H1 (cell line): ENCODE measurements around the gene HDAC9.

ENCODE experiments used
- BCL11A ChIP-seq, 2 experiments: IDR thresholded peaks; one replicate each; pipeline ENCODE4 v1.6.1; 2011; ENCODE audit warnings: low read depth in 2 of 2, low read length in 2 of 2, mild to moderate bottlenecking in 2 of 2
- CEBPB ChIP-seq: IDR thresholded peaks from 2 replicates; pipeline ENCODE4 v1.6.1; 2012; ENCODE audit warnings: low read depth, low read length
- CHD2 ChIP-seq: IDR thresholded peaks from 2 replicates; pipeline ENCODE4 v1.6.1; 2012; ENCODE audit warnings: low read length, improper control_type of control experiment
- CTCF ChIP-seq, 3 experiments: IDR thresholded peaks; 1 replicate in 2 of 3; 2 replicates in 1 of 3; pipeline versions ENCODE4 v1.5.1 to v1.6.1; 2011; ENCODE audit warnings: low read length in 3 of 3, mild to moderate bottlenecking in 3 of 3, inconsistent platforms in 2 of 3, low read depth in 1 of 3, moderate library complexity in 1 of 3; ENCODE audit not compliant: insufficient read depth in 1 of 3; ENCODE audit errors: control extremely low read depth in 1 of 3
- EZH2 ChIP-seq: fragments of 200-600 bp; sonication (generic); IDR thresholded peaks from 2 replicates; pipeline ENCODE4 v1.7.1; 2012; ENCODE audit warnings: low read depth, mild to moderate bottlenecking, moderate library complexity, low read length, inconsistent platforms; ENCODE audit not compliant: severe bottlenecking
- GABPA ChIP-seq: IDR thresholded peaks from 2 replicates; pipeline ENCODE4 v1.6.1; 2011; ENCODE audit warnings: mild to moderate bottlenecking, low read length, moderate library complexity, borderline replicate concordance; ENCODE audit not compliant: insufficient read depth
- GTF2F1 ChIP-seq: IDR thresholded peaks from 2 replicates; pipeline ENCODE4 v1.6.1; 2012; ENCODE audit warnings: low read depth, low read length, improper control_type of control experiment, borderline replicate concordance
- POLR2A ChIP-seq, 2 experiments: IDR thresholded peaks; 1 replicate in 1 of 2; 2 replicates in 1 of 2; pipeline ENCODE4 v1.6.1; 2011; ENCODE audit warnings: low read depth in 2 of 2, low read length in 2 of 2, mild to moderate bottlenecking in 2 of 2; ENCODE audit errors: control extremely low read depth in 1 of 2
- POLR2AphosphoS5 ChIP-seq: IDR thresholded peaks from 2 replicates; pipeline ENCODE4 v1.6.1; 2011; ENCODE audit warnings: low read depth, low read length
- SP1 ChIP-seq: IDR thresholded peaks from 2 replicates; pipeline ENCODE4 v1.6.1; 2011; ENCODE audit warnings: low read depth, low read length
- SRF ChIP-seq: IDR thresholded peaks from 2 replicates; pipeline ENCODE4 v1.6.1; 2011; ENCODE audit warnings: mild to moderate bottlenecking, low read depth, low read length, moderate library complexity

GRCh38 chr7:18760046-18760445 is 264.5 kb downstream of the HDAC9 start:
- TF ChIP-seq CTCF (IDR thresholded peaks at IDR 0.05; ENCODE audit: control extremely low read depth in 1 of 3, insufficient read depth in 1 of 3, low read depth in 1 of 3, low read length in 3 of 3) (no peak), SRF (no peak), EZH2 (no peak), GABPA (no peak), CEBPB (no peak), BCL11A (IDR thresholded peaks at IDR 0.05; ENCODE audit: low read depth in 2 of 2, low read length in 2 of 2) (no peak), GTF2F1 (no peak), POLR2A (IDR thresholded peaks at IDR 0.05; ENCODE audit: control extremely low read depth in 1 of 2, low read depth in 2 of 2, low read length in 2 of 2) (no peak), SP1 (no peak), CHD2 (no peak), POLR2AphosphoS5 (no peak)
